GM21825 (cell line): ENCODE data around the gene PTPRF.

ENCODE experiments used
- ATAC-seq: cut with Tn5 transposase; IDR thresholded peaks from one replicate; pipeline ENCODE4 v1.9.1; 2021; ENCODE audit warnings: mild to moderate bottlenecking, moderate library complexity; ENCODE audit not compliant: unreplicated experiment

PTPRF gene

GRCh38 chr1:43600033-43601020 is 69.6 kb downstream of the PTPRF start:
- no peak for ATAC-seq

GRCh38 chr1:43602990-43603389 is 72.3 kb downstream of the PTPRF start:
- no peak for ATAC-seq

GRCh38 chr1:43604192-43604591 is 73.5 kb downstream of the PTPRF start:
- ATAC-seq = no peak

GRCh38 chr1:43605157-43605556 is 74.5 kb downstream of the PTPRF start:
- no peak for ATAC-seq

- no peak for ATAC-seq
Measured at GRCh38 chr1:43605766-43606165, 75.1 kb downstream of the PTPRF start.

- no peak for ATAC-seq
Measured at GRCh38 chr1:43606624-43607023, 75.9 kb downstream of the PTPRF start.

- no peak for ATAC-seq
Measured at GRCh38 chr1:43608827-43609226, 78.1 kb downstream of the PTPRF start.

GRCh38 chr1:43610339-43610738 is 79.7 kb downstream of the PTPRF start:
- ATAC-seq = no peak

GRCh38 chr1:43611950-43612349 is 81.3 kb downstream of the PTPRF start:
- no peak for ATAC-seq

GRCh38 chr1:43612406-43612805 is 81.7 kb downstream of the PTPRF start:
- ATAC-seq = no peak

GRCh38 chr1:43613075-43613942 is 82.6 kb downstream of the PTPRF start:
- ATAC-seq = no peak

GRCh38 chr1:43614211-43614610 is 83.5 kb downstream of the PTPRF start:
- ATAC-seq = no peak

GRCh38 chr1:43614891-43615290 is 84.2 kb downstream of the PTPRF start:
- no peak for ATAC-seq

GRCh38 chr1:43616383-43616782 is 85.7 kb downstream of the PTPRF start:
- ATAC-seq = no peak

GRCh38 chr1:43617011-43617410 is 86.3 kb downstream of the PTPRF start:
- ATAC-seq = no peak

GRCh38 chr1:43617668-43618067 is 87.0 kb downstream of the PTPRF start:
- no peak for ATAC-seq

- no peak for ATAC-seq
Measured at GRCh38 chr1:43618521-43619313, 88.0 kb downstream of the PTPRF start.

- no peak for ATAC-seq
Measured at GRCh38 chr1:43619314-43619790, 88.7 kb downstream of the PTPRF start.

GRCh38 chr1:43619996-43620920 is 89.6 kb downstream of the PTPRF start:
- no peak for ATAC-seq

- no peak for ATAC-seq
Measured at GRCh38 chr1:43620956-43621355, 90.3 kb downstream of the PTPRF start.
